Pulmonary artery endothelial cell (primary cell): ENCODE results near the gene TTC34. TPM values are rescaled to one million over a fixed set of nuclear protein-coding genes. Genes with fewer than 3 reads are reported as not detected.

Source experiments
- DNase-seq: peaks from one replicate; pipeline ENCODE4 v3.0.0-alpha.2; 2011; ENCODE audit warnings: low read depth, low spot score
- total RNA-seq: library from RNA; depleted of rRNA; stranded (reverse); fragments of >200 nt; gene quantifications from 2 replicates; pipeline ENCODE4 v1.2.3, GENCODE V29; 2014

The TTC34 gene
- total RNA-seq, result 0.07 TPM in 2 replicates

- no peak for DNase-seq
These were observed at the start of gene TTC34 for GRCh38 chr1:2801535-2802291. Gene TTC34, minus strand, starts transcription at chr1:2801693. Its CDS starts 866 bp downstream, at chr1:2800827.

GRCh38 chr1:2850502-2850901, 49.0 kb upstream of the TTC34 start:
- DNase-seq, result no peak

- DNase-seq, result no peak
These were observed 46.6 kb upstream of the TTC34 start for GRCh38 chr1:2848006-2848670.

GRCh38 chr1:2847086-2847985, 45.8 kb upstream of the TTC34 start:
- no peak for DNase-seq

GRCh38 chr1:2845869-2846268, 44.4 kb upstream of the TTC34 start:
- DNase-seq, result no peak

GRCh38 chr1:2840036-2840809, 38.7 kb upstream of the TTC34 start:
- no peak for DNase-seq

- DNase-seq, result no peak
These were observed 36.3 kb upstream of the TTC34 start for GRCh38 chr1:2837823-2838222.

- no peak for DNase-seq
These were observed 35.8 kb upstream of the TTC34 start for GRCh38 chr1:2837316-2837715.

- no peak for DNase-seq
These were observed 35.0 kb upstream of the TTC34 start for GRCh38 chr1:2836333-2836970.

- DNase-seq, result no peak
These were observed 34.2 kb upstream of the TTC34 start for GRCh38 chr1:2835650-2836159.

GRCh38 chr1:2834741-2835564, 33.5 kb upstream of the TTC34 start:
- DNase-seq, result no peak

- DNase-seq, result no peak
These were observed 32.6 kb upstream of the TTC34 start for GRCh38 chr1:2834146-2834475.

GRCh38 chr1:2833454-2834145, 32.1 kb upstream of the TTC34 start:
- no peak for DNase-seq

- DNase-seq, result no peak
These were observed 31.3 kb upstream of the TTC34 start for GRCh38 chr1:2832506-2833453.

GRCh38 chr1:2831596-2832212, 30.2 kb upstream of the TTC34 start:
- DNase-seq, result no peak

GRCh38 chr1:2830761-2831425, 29.4 kb upstream of the TTC34 start:
- DNase-seq, result no peak
